NCI-H82 treated with DMSO at 0.1 percent for 48 hours (cell line): ENCODE data around the gene LRMDA.

Experiments
- DNase-seq: peaks from one replicate; lab custom pipeline; 2025; ENCODE audit not compliant: unreplicated experiment; lab: John Stamatoyannopoulos, UW

LRMDA gene

DNA sequence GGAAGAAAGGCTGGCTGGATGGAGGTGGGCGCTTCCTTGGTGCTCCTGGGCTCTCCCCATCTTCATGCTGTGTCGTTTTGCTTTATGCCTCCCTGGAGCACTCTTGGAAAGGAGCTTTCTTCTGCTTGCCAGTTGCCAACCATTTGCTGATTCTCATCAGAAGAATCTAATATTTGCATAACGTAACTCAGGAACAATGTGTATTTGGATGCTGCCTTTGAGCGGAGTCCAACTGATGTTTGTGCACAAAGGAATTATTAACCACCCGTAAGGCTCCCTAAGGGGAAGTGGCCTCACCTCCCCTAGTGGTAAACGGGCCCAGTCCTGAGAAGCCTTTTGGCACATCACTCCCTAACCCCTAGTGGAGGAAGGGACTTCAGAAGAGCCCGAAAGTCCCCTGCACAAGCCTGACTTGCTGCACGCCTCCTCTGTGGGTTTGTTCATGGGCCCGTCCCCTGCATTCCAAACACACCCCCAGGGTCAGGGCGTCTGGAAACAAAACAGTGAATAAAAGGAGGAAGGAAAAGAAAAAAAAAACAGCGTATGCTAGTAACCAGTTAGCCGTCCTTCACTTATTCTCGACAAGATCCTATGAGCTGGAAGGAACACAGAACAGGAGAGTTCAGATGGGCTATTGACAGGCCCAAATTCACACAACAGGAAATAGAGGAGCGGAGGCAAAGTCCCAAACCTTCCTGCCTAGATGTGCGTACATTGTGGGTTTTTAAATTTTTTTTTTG, 602.2 kb downstream of the LRMDA start:
- DNase-seq = no peak

DNA sequence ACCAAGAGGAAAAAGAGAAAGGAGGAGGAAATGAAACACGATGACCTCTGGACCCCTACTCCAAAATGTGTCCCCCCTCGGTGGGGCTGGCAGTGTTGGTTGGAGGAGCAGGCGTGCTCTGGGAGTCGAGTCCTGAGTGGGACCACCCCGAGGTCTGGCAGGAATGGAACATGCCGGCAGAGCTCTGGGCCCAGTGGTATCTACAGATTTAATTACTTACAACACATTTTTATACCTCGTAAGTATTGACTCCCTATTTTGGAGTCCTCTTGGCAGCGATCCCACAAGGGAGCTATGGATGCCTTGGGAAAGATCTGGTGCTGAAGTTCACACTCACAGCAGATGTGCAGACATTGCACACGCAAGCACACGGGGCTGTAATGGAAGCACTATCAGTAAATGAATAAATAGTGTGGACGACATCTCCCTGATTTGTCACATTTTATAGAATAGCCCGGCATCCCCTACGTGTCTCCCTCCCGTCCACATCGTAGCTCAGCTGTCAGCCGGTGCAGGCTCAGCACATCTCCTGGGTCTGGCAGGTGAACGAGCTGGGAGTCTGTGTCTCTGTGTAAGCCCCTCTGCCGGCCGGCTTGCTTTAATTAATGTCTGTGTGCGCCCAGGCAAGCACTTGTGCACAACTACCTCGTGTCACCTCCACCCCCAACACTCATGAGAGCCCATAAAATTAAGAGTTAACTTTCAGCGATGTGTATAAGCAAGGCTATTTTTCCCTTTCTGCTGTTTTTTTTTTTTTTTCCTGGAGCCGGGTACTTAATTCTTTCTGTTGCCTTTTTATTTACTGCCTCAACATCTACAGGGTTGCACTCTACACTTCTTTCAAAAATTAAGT, 603.2 kb downstream of the LRMDA start:
- no peak for DNase-seq

DNA sequence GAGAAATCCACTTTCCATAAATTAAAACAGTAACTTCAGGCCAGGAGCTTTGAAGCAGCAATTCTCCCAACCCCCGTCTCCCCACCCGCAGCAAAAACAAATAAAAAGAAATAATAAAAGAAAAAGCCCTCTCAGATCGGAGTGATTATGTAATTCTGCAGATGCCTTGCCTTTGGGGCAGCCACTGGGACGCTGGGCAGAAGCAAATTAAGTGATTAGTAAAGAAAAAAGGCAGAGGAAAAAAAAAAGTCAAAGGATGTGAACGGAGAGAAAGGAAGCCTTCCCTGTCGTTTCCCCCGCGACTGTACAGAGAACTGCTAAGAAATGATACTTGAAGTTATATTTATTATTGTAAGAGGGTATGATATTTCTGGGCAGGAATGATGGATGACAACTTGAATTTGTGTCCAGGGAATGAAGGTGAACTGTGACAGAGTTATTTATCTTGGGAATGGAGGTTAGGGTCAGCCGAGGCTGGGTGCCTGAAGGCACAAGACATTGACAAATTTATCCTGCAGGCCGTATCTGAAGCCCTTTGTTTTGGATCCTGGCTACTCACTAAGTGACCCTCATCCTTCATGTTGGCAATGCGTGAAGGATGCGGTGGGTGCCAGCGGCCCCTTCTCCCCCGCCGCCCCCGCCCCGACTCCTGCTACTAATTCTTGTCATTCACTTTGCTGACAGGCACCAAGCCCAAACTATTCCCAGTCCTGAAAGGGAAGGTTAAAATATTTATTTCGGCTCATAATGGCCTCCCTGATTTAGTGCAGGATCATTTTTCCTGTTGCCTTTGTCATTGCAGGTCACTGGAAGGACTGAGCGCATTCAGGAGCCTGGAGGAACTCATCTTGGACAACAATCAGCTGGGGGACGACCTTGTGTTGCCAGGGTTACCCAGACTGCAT, 604.0 kb downstream of the LRMDA start:
- no peak for DNase-seq

DNA sequence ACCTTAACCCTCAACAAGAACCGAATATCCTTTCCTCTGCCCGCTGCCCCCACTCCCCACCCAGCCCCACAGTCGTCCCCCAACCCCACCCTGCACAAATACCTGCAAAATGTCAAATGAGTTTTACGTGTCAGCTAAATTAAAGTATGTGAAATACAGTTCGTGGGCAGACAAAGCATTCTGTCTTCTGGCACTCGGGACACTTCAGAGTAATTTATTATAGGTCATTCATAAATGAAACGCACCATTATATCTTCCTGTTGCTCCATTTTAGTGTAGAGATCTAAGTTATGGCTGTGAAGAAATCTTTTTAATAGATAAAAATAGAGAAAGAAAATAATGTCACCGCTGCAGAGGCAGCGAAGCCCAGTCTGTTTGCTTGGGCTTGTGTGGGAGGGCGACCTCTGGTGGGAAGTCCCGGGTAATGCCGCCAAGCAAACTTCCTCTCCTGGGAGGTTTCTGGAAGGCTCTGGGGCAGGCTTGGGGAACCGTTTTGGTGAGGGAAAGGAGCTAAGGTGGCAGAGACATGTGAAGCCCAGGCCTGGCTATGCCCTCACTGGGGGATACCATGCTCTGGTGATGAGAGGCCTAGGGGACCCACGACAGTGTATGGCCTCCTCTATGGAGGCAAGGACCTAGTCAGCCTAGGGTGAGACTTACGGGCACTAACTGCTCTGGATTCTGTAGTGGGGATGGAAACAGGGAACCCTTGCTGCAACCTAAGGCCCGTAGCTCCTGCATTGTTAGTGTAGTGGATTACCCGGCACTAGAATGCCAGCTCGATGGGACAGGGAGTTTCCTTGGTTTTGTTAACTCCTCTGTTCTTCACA, 604.9 kb downstream of the LRMDA start:
- DNase-seq = no peak

- DNase-seq = no peak
Measured at GRCh38 chr10:76036962-76037361, 605.5 kb downstream of the LRMDA start.

DNA sequence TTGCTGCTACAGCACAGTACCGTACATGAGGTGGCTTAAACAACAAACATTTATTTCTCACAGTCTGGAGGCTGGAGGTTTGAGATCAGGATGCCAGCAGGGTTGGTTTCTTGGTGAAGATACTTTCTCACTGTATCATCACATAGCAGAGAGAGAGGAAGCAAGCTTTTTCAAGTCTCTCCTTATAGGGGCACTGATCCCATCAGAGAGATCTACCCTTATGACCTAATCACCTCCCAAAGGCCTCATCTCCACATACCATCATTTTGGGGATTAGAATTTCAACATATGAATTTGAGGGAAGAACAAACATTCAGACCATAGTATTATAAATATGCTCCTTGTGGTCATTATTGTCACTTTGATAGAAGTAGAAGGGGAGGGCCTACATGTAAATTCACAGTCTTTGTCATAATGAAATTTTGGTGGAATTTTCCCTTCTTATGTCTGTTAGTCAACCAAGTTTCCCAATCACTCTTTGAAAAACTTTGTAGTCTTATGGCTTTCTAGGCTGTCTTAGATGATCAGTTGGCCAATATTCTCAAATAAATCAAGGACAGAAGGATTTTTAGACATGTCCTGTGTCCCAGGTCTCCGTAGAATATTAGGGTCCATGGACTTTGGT, 606.2 kb downstream of the LRMDA start:
- DNase-seq = no peak

DNA sequence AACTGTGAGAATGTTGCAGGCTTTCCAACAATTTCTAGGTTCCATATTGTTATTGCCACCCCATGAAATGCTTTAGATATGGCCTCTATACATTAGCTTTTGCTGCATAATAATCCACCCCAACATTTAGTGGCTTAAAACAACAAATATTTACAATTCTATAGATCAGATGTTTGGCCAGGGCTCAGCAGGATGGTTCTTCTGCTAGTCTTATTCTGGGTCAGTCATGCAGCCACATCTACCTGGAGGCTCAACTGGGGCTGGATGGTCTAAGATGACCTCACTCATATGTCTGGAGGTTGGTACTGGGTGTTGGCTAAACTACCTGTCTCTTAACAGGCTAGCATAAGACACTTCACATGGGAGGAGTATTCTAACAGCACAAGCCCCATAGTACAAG, 607.3 kb downstream of the LRMDA start:
- DNase-seq = no peak

- no peak for DNase-seq
Measured at GRCh38 chr10:76040107-76040829, 608.8 kb downstream of the LRMDA start.

DNA sequence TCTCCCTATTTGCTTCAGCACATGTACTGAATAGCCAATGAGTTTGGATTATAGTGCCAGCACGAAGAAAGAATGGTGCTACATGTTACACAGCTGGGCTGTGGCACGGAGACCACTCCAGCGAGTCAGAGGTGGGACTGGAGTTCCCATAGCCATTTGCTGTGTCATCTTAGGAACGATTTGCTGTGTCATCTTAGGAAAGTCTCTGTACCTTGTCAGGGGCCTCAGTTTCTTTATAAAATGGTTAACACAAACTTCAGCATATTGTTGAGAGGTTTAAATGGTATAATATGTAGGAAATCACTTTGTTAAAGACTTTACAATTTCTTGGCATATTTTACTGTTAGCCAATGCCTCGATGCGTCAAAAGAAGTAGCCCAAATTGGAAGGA, 609.4 kb downstream of the LRMDA start:
- DNase-seq = no peak

DNA sequence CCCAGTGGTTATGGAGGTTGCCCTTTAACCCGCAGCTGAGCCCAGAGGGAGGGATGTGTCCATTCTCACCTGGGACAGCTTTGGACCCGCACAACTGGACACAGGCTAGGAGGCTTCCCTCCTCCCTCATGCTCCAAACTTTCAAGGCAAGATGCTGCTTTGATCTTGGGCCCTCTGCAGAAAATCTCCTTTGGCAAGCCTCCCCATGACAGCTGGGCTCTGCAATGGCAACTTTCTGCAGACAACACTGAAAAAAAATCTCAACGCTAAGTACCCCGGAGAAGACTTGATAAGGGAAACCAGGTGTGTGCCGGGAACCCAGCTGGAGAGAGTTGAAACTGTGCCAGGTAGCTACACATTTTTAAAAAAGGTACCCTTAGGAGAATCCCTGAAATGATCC, 610.1 kb downstream of the LRMDA start:
- DNase-seq = no peak

DNA sequence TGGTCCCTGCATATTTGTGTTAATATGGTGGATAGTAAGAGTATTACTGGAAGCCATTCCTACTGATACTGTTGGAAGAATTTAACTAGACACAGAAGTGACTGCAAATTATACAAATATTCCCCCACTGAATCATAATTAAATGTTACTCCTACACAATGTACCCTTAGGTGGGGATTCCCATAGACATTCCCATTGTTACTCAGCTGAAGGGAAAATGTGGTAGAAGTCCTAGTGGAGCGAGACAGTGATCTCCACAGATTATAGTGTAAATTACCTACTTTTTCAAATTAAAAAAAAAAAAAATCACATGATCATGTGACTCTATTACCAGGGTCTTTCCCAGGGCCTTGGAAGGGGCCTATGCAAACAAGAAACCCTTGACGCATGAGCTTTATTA, 611.8 kb downstream of the LRMDA start:
- DNase-seq = no peak

- DNase-seq = no peak
Measured at GRCh38 chr10:76044751-76045150, 613.3 kb downstream of the LRMDA start.

DNA sequence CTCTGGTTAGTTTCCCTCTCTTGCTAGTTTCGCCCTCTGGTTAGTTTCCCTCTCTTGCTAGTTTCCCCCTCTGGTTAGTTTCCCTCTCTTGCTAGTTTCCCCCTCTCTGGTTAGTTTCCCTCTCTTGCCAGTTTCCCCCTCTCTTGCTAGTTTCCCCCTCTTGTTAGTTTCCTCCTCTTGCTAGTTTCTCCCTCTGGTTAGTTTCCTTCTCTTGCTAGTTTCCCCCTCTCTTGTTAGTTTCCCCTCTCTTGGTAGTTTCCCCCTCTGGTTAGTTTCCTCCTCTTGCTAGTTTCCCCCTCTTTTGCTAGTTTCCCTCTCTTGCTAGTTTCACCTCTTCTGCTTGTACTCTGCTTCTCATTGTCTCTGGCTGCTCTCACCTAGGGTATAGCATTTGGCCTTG, 613.8 kb downstream of the LRMDA start:
- DNase-seq = no peak

DNA sequence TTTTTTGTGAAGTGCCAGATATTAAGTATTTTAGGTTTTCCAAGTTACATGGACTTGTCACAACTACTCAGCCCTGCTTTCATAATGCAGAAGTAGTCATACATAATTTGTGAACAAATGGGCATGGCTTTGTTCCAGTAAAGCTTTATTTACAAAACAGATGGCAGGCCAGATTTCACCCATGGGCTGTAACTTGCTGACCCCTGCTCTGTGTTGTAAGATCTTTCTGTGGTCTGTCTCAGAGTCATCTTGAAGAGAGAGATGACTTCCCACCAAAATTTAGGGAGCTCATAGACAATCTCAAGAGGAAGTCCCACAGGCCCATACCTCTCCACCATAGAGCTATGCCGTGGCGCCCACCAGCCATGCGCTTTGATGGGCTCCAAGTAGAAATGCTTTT, 616.1 kb downstream of the LRMDA start:
- DNase-seq = no peak

DNA sequence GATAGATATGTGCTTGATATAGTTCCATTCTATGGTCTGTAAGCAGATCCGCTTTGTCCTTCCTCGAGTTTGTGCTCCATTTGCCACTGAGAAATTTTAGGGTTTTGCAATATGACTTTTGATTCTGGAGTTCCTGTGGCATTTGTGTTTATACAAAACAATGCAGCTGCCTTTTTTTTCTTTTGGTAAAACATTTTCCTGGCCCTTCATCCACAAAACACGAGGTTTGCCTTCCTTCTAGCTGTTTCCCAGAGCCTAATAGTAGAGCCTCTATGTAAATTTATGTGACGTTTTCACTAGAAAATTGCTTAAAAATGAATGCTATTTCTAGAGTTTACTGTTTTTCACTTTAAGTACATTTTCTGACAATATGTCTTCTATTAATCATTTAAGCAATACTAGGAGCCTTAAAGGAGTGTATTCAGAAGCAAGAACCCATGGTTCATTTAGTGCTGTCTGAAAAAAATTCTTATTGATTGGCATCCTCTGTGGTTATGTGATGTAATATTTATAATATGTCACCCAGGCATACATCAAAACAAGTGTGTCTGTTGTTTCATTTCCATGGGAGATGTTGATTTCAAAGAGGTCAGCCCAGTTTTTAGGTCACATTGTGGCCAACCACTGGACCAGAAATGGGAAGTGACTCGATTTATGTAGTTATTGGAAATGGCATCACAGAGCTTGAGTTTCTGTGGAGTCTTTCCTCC, 618.3 kb downstream of the LRMDA start:
- no peak for DNase-seq

GRCh38 chr10:76050291-76050625, 618.8 kb downstream of the LRMDA start:
- no peak for DNase-seq

- DNase-seq = no peak
Measured at GRCh38 chr10:76051007-76051936, 619.8 kb downstream of the LRMDA start.
